HG03442 (cell line): Measurements from ENCODE around the gene HSPA4L.

ENCODE experiments used
- ATAC-seq: cut with Tn5 transposase; IDR thresholded peaks from one replicate; pipeline ENCODE4 v1.9.1; 2021; ENCODE audit warnings: mild to moderate bottlenecking, moderate library complexity; ENCODE audit not compliant: unreplicated experiment

HSPA4L gene

DNA sequence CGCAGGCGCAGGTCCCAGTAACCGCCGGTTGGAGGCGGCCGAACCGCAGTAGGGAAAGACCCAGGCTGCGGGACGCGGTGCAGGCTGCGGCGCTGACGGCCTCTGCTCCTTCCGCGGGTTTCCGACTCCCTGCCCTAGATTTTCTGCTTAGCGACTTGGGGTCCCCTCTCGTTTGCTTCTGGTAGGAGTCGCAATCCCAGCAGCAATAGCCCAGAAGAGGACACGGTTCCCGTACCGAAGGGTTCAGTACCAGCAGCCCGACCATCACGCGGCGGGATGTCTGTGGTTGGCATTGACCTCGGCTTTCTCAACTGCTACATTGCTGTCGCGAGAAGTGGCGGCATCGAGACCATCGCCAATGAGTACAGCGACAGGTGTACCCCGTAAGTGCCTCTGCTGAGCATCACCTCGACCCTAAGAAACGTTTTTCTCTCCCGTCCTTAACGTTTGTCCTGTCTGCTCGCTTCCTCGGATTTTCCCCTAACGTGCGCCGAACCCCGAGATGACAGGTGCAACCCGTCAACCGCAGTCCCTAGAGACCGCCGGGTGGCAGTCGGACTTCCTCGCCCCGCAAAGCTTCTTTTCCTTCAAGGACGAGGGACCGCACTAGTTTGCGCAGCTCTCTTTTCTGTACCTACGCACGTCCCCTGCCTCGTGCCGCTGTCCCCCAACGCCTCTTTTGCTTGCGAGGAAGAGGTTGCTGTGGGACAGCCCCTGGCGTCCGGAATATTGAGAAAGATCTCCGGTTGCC is at the start of gene HSPA4L:
Gene HSPA4L, plus strand, starts transcription at position 48 of the 751 bp plus-strand sequence. Its CDS starts 229 bp downstream, at position 277.
- ATAC-seq, result peak; percentile 30

DNA sequence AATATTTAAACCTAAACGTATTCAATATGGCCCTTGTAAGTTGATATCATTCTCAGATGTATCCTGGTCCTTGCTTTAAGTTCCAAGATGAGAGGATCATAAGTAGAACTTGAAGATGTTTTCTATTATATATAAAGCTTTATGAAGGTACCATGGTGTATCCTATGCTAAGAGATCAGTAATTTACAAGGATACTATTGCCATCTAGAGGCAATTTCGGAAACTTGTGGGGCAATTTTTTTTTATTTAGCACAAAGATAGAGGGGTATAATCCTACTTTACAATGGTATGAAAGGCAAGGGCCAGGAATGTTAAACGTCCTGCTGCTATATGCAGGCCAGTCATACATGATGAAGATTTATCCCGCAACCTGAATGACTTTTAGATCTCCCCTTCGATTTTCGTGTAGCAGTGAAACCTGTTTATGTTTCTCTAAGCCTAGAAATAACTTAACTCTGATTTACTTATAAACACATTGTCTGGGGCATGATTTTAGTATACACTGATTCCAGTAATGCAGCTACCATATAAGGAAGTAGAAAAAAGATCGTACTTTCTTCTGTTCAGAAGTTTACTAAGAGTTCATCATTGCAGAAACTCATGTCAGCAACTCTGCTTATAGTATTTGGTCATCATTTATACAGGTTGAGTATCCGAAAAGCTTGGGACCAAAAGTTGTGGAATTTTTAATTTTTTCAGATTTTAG is 49.3 kb upstream of the HSPA4L start:
- ATAC-seq, result peak; percentile 88

- no peak for ATAC-seq
These were observed 47.1 kb upstream of the HSPA4L start for GRCh38 chr4:127734976-127735375.

GRCh38 chr4:127737295-127737694 is 44.8 kb upstream of the HSPA4L start:
- no peak for ATAC-seq

GRCh38 chr4:127741247-127741646 is 40.9 kb upstream of the HSPA4L start:
- ATAC-seq, result no peak

GRCh38 chr4:127747883-127748282 is 34.2 kb upstream of the HSPA4L start:
- no peak for ATAC-seq

- no peak for ATAC-seq
These were observed 33.2 kb upstream of the HSPA4L start for GRCh38 chr4:127748957-127749356.

DNA sequence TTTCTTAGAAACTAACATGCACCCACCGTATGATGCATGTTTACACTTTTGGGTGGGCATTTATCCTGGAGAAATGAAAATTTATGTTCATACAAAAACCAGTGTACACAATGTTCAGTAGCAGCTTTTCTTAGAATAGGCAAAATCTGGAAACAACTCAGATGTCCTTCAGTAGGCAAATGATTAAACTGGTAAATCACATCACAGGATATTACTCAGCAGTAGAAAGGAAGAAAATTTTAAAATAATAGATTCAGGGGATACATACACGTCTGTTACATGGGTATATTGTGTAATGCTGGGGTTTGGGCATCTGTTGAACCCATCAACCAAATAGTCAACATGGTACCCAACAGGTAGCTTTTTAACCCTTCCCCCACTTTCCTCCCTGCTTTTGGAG is 25.2 kb upstream of the HSPA4L start:
- ATAC-seq, result no peak

GRCh38 chr4:127759228-127759820 is 22.8 kb upstream of the HSPA4L start:
- ATAC-seq, result no peak

GRCh38 chr4:127759893-127760292 is 22.2 kb upstream of the HSPA4L start:
- ATAC-seq, result no peak

- no peak for ATAC-seq
These were observed 10.4 kb upstream of the HSPA4L start for GRCh38 chr4:127771535-127772275.

DNA sequence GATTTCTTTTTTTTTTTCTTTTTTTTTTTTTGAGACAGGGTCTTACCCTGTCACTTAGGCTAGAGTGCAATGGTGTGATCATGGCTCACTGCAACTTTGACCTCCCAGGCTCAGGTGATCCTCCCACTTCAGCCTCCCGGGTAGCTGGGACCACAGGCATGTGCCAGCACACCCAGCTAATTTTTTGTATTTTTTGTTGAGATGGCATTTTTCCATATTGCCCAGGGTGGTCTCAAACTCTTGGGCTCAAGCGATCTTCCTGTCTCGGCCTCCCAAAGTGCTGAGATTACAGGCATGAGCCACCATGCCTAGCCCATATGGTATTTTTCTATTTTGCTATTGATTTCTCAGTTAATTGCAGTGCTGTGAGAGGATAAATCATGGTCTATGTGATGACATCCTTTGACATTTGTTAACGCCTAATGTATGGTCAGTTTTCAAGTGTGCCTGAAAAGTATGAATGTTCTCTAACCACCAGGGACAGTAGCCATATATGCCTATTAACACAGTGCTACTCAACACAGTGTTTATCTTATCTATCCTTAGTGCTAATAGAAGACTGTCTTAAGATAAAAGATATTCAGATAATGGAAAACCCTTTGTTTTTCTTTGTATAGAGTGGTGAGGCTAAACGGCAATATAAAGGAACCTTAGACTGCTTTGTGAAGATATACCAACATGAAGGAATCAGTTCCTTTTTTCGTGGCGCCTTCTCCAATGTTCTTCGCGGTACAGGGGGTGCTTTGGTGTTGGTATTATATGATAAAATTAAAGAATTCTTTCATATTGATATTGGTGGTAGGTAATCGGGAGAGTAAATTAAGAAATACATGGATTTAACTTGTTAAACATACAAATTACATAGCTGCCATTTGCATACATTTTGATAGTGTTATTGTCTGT is 9.1 kb upstream of the HSPA4L start:
- ATAC-seq, result no peak

GRCh38 chr4:127775843-127776242 is 6.3 kb upstream of the HSPA4L start:
- ATAC-seq, result peak; percentile 48

DNA sequence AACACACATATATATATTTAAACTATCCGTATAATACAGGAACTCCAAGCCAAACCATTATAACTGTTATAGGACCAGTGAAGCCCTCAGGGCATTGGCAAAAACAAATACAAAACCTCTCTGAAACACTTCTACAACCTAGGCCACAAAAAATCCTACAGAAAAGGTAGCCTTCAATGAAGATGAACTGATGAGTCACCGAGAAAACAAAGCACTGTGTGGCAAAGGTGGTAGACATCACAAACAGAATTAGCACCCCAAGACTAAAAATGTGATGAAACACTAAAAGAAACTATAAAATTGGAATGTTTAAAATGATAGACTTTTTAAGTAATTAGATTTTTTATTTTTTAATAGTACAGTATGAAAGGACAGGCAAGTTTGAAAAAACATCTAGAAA is 5.5 kb upstream of the HSPA4L start:
- no peak for ATAC-seq

- no peak for ATAC-seq
These were observed 4.6 kb upstream of the HSPA4L start for GRCh38 chr4:127777487-127777886.

DNA sequence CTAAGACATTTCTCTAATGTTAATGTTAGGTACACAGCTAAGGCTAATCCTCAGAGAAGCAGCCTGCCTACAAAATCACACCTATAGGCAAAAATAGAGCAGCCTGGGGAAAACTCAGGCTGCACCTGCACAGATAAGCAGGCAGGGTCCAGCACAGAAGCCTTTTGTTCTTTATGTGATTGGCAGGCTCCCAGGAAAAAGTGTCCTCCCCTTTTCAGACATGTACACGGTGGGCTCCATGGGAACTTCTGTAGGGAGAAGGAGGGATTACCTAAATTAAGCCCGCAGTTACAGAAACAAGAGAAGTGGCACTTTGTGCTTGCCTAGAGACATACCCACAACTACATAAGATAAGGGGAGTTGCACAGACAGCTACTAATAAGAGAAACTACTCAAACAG is 4.0 kb upstream of the HSPA4L start:
- no peak for ATAC-seq

DNA sequence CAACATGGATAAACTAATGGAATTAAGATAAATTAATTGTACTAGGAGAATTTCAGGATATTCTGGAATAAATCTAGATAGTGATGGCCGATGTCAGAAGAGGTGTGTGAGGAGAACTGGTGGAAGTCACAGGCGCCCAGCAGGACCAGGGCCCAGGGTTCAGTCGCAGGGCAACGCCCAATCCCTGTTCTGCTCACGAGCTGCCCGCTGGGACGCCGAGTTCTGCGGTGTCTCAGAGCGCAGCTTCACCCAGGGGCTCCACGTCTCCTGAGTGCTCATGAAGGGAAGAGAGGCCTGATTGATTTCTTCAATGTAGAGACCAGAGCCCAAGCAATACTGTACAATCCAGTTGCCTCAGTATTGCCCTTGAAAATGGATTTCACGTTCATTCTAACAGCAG is 1.5 kb upstream of the HSPA4L start:
- ATAC-seq, result no peak

DNA sequence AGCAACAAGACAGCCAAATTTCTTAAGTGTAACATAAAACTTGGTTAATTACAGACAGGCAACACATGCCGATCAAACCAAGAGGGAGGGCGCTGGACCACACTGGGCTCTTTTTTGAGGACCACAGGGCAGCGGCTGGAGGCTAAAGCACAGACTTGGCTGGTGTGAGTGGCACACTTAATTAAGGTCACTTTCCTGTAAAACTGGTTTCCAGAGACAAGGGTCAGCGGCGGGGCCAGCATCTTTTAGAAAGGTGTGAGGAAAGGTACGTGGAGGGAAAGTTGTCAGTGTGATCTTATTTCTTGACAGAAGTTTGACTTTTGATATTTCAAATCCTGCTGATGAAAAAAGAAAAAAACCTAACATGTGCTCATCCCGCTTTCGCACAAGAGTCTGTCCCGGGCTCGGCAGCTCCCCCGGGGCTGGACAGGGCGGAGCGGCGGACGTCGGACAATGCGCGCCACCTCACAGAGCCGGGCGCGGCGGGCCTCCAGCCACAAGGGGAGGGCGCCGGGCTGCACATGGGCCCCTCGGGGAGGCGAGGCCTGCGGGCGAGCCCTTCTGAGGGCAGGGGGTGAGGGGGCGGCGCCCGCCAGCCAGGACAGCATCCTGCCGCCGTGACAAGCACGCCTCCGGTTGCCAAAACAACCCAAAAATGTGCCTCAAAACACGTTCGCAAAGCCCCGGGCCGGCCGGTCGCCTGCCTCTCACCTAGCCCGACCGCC is 660 bp upstream of the HSPA4L start:
- peak; percentile 38 for ATAC-seq

GRCh38 chr4:127782025-127782274 is 172 bp upstream of the HSPA4L start:
- ATAC-seq, result peak; percentile 72
